DOHH2 (cell line): ENCODE results near the gene OR5K1.

Source experiments
- H3F3A ChIP-seq: fragments of 200-600 bp; sonication (generic), shearing (Covaris generic); 2 replicates; pipeline ENCODE4 v1.6.0; 2016; ENCODE audit warnings: antibody characterized with exemption, mild to moderate bottlenecking; ENCODE audit not compliant: control insufficient read depth, insufficient read depth
- H3K27ac ChIP-seq: fragments of 200-600 bp; sonication (generic); 2 replicates; pipeline ENCODE4 v1.5.1; 2014; ENCODE audit warnings: low read depth, mild to moderate bottlenecking, low read length, moderate library complexity
- H3K27me3 ChIP-seq: fragments of 200-600 bp; sonication (generic); 2 replicates; pipeline ENCODE4 v1.6.1; 2014; ENCODE audit warnings: mild to moderate bottlenecking, low read length, mixed read lengths; ENCODE audit not compliant: control insufficient read depth
- H3K36me3 ChIP-seq: fragments of 200-600 bp; sonication (generic); 2 replicates; pipeline ENCODE4 v1.6.1; 2014; ENCODE audit warnings: mild to moderate bottlenecking, low read length, moderate library complexity, mixed read lengths; ENCODE audit not compliant: control insufficient read depth
- H3K4me1 ChIP-seq: fragments of 200-600 bp; sonication (generic); 2 replicates; pipeline ENCODE4 v1.6.1; 2014; ENCODE audit warnings: mild to moderate bottlenecking, low read length, mixed read lengths; ENCODE audit not compliant: control insufficient read depth
- H3K4me2 ChIP-seq: fragments of 200-600 bp; sonication (generic); 2 replicates; pipeline ENCODE4 v1.6.0; 2014; ENCODE audit warnings: mild to moderate bottlenecking, low read length, moderate library complexity
- H3K4me3 ChIP-seq: fragments of 200-600 bp; sonication (generic); 2 replicates; pipeline ENCODE4 v1.5.1; 2014; ENCODE audit warnings: mild to moderate bottlenecking, low read length, mixed read lengths
- H3K79me2 ChIP-seq: fragments of 200-600 bp; sonication (generic); 2 replicates; pipeline ENCODE4 v1.6.1; 2014; ENCODE audit warnings: mild to moderate bottlenecking, low read length, mixed read lengths; ENCODE audit not compliant: control insufficient read depth
- H3K9me2 ChIP-seq: fragments of 200-600 bp; sonication (generic); replicated peaks from 2 replicates; pipeline ENCODE4 v1.6.1; 2014; ENCODE audit warnings: mild to moderate bottlenecking, low read length, mixed read lengths; ENCODE audit not compliant: control insufficient read depth
- H3K9me3 ChIP-seq: fragments of 200-600 bp; sonication (generic); 2 replicates; pipeline ENCODE4 v1.6.1; 2014; ENCODE audit warnings: antibody characterized with exemption, low read length, mixed read lengths; ENCODE audit not compliant: control insufficient read depth, insufficient read depth
- H4K20me1 ChIP-seq: fragments of 200-600 bp; sonication (generic); 2 replicates; pipeline ENCODE4 v1.6.0; 2014; ENCODE audit warnings: low read depth, mild to moderate bottlenecking, antibody characterized with exemption, low read length, moderate library complexity; ENCODE audit not compliant: control insufficient read depth, insufficient read depth
- EZH2phosphoT487 ChIP-seq: fragments of 200-600 bp; sonication (generic); IDR thresholded peaks from 2 replicates; pipeline ENCODE4 v1.6.1; 2017; ENCODE audit warnings: borderline replicate concordance, mild to moderate bottlenecking, antibody characterized with exemption, low read length, moderate library complexity, mixed read lengths
- TF ChIP-seq, protein P1 (sequence below): fragments of 200-600 bp; sonication (generic); IDR thresholded peaks from one replicate; pipeline ENCODE4 v1.5.1; 2014; ENCODE audit warnings: antibody characterized with exemption, mild to moderate bottlenecking, low read depth, low read length; ENCODE audit not compliant: poor library complexity, severe bottlenecking

Gene OR5K1

GRCh38 chr3:98462901-98463300 lies at the start of gene OR5K1:
OR5K1 (plus strand) TSS chr3:98463201; CDS start chr3:98469577, 6,376 bp downstream.
- no peak within 1 kb of the TSS for H3K4me3 ChIP-seq
- H3K4me2 ChIP-seq = no peak within 1 kb of the TSS
- H3K36me3 ChIP-seq = no peaks in the 10 kb centered on the region
- TF ChIP-seq, protein P1, sequence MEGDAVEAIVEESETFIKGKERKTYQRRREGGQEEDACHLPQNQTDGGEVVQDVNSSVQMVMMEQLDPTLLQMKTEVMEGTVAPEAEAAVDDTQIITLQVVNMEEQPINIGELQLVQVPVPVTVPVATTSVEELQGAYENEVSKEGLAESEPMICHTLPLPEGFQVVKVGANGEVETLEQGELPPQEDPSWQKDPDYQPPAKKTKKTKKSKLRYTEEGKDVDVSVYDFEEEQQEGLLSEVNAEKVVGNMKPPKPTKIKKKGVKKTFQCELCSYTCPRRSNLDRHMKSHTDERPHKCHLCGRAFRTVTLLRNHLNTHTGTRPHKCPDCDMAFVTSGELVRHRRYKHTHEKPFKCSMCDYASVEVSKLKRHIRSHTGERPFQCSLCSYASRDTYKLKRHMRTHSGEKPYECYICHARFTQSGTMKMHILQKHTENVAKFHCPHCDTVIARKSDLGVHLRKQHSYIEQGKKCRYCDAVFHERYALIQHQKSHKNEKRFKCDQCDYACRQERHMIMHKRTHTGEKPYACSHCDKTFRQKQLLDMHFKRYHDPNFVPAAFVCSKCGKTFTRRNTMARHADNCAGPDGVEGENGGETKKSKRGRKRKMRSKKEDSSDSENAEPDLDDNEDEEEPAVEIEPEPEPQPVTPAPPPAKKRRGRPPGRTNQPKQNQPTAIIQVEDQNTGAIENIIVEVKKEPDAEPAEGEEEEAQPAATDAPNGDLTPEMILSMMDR = no peak
- no peak for TF ChIP-seq EZH2phosphoT487
- H3K9me2 ChIP-seq = no peaks in the 10 kb centered on the region
- H3K79me2 ChIP-seq = no peaks in the 10 kb centered on the region
- H3K27ac ChIP-seq = no peak within 1 kb of the TSS
- no peaks in the 10 kb centered on the region for H4K20me1 ChIP-seq
- peaks cover 6% of the 10 kb centered on the region; the same call in 1 of the 2 replicates for H3K4me1 ChIP-seq
- H3K9me3 ChIP-seq = no peaks in the 10 kb centered on the region
- H3F3A ChIP-seq = no peaks in the 10 kb centered on the region
- H3K27me3 ChIP-seq = no peaks in the 10 kb centered on the region

DNA sequence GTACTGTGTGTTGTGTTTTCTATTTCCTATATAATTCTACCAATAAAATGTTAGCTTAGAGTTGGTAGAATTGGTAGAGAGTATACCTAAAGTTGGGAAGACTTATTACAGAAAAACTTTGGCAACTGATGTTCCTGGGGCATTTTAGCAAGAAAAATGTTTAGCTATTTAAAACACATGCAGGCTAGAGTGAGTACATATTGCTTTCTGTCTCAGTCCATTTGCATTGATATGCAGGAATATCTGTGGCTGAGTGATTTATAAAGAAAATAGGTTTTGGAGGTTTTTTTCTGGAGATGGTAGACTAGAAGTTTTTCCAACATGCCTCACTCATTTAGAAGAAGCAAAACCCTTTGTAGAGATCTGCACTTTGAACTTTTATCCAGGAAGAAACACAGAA lies 30.4 kb upstream of the OR5K1 start:
- Histone ChIP-seq H3K27me3 (no peaks in the 10 kb centered on the region), H4K20me1 (no peaks in the 10 kb centered on the region), H3K27ac (no peak overlapping the region), H3K4me3 (no peak overlapping the region), H3K9me2 (no peaks in the 10 kb centered on the region), H3K4me1 (no peaks in the 10 kb centered on the region), H3F3A (no peaks in the 10 kb centered on the region), H3K79me2 (no peaks in the 10 kb centered on the region), H3K9me3 (peaks cover 19% of the 10 kb centered on the region), H3K4me2 (no peak overlapping the region), H3K36me3 (no peaks in the 10 kb centered on the region)
- TF ChIP-seq, protein P1 = no peak

GRCh38 chr3:98433764-98434163 lies 29.2 kb upstream of the OR5K1 start:
- no peak for TF ChIP-seq EZH2phosphoT487
- TF ChIP-seq, protein P1 = no peak
- no peak overlapping the region for H3K27ac ChIP-seq

GRCh38 chr3:98434412-98434811 lies 28.6 kb upstream of the OR5K1 start:
- Histone ChIP-seq H3K27me3 (no peaks in the 10 kb centered on the region), H3K4me3 (no peak overlapping the region), H3K9me2 (no peaks in the 10 kb centered on the region), H3F3A (no peaks in the 10 kb centered on the region), H4K20me1 (no peaks in the 10 kb centered on the region), H3K36me3 (no peaks in the 10 kb centered on the region), H3K4me1 (no peaks in the 10 kb centered on the region), H3K27ac (no peak overlapping the region), H3K4me2 (no peak overlapping the region), H3K79me2 (no peaks in the 10 kb centered on the region), H3K9me3 (peaks cover 14% of the 10 kb centered on the region)
- TF ChIP-seq EZH2phosphoT487 = no peak
- TF ChIP-seq, protein P1 = no peak

More at GRCh38 chr3:98433764-98434163, 29.2 kb upstream of the OR5K1 start:
- H3K4me2 ChIP-seq = no peak overlapping the region
- no peaks in the 10 kb centered on the region for H4K20me1 ChIP-seq
- no peak overlapping the region for H3K4me3 ChIP-seq
- no peaks in the 10 kb centered on the region for H3K79me2 ChIP-seq
- H3F3A ChIP-seq = no peaks in the 10 kb centered on the region
- H3K27me3 ChIP-seq = no peaks in the 10 kb centered on the region
- no peaks in the 10 kb centered on the region for H3K9me2 ChIP-seq
- no peaks in the 10 kb centered on the region for H3K4me1 ChIP-seq
- peaks cover 19% of the 10 kb centered on the region for H3K9me3 ChIP-seq
- H3K36me3 ChIP-seq = no peaks in the 10 kb centered on the region
